ENCODE data around the gene BOD1L1.

GRCh38 chr4:13548059-13548983 is 79.2 kb downstream of the BOD1L1 start:
- TF ChIP-seq CTCF (IDR thresholded peaks at IDR 0.05), result no peak
- TF ChIP-seq POLR2A (IDR thresholded peaks at IDR 0.05), result no peak

Data from Peyer's patch (tissue), 4 donors.